GM23248 (cell line): ENCODE results near the gene RPL10A. TPM values are rescaled to one million over a fixed set of nuclear protein-coding genes. Genes with fewer than 3 reads are reported as not detected.
"Not testable (repeated sequence)": the region's sequence is repeated elsewhere in the genome, so short reads cannot be mapped to it uniquely, and the experiment has no call there.

ENCODE experiments used
- DNase-seq: peaks from one replicate; pipeline ENCODE4 v3.0.0-alpha.2; 2015
- H2AFZ ChIP-seq: fragments of 200-600 bp; sonication (generic); 2 replicates; pipeline ENCODE4 v1.6.1; 2016; ENCODE audit warnings: antibody characterized with exemption
- H3F3A ChIP-seq: fragments of 200-600 bp; sonication (generic); 2 replicates; pipeline ENCODE4 v1.6.1; 2016; ENCODE audit warnings: mild to moderate bottlenecking, antibody characterized with exemption, mixed run types; ENCODE audit not compliant: insufficient read depth
- H3K27ac ChIP-seq: fragments of 200-600 bp; sonication (generic); 2 replicates; pipeline ENCODE4 v1.5.1; 2016; ENCODE audit warnings: mild to moderate bottlenecking
- H3K27me3 ChIP-seq: fragments of 200-600 bp; sonication (generic); replicated peaks from 2 replicates; pipeline ENCODE4 v1.6.1; 2016; ENCODE audit warnings: mild to moderate bottlenecking; ENCODE audit not compliant: insufficient read depth
- H3K36me3 ChIP-seq: fragments of 200-600 bp; sonication (generic); 2 replicates; pipeline ENCODE4 v1.6.1; 2016; ENCODE audit warnings: low read depth, mild to moderate bottlenecking
- H3K4me1 ChIP-seq: fragments of 200-600 bp; sonication (generic); 2 replicates; pipeline ENCODE4 v1.6.1; 2016; ENCODE audit warnings: mild to moderate bottlenecking; ENCODE audit not compliant: insufficient read depth
- H3K4me2 ChIP-seq: fragments of 200-600 bp; sonication (generic); one replicate; pipeline ENCODE4 v1.6.1; 2016; ENCODE audit warnings: mild to moderate bottlenecking; ENCODE audit not compliant: unreplicated experiment
- H3K4me3 ChIP-seq: fragments of 200-600 bp; sonication (generic); 2 replicates; pipeline ENCODE4 v1.5.1; 2016; ENCODE audit warnings: mild to moderate bottlenecking
- H3K79me2 ChIP-seq: fragments of 200-600 bp; sonication (generic); 2 replicates; pipeline ENCODE4 v1.6.1; 2016; ENCODE audit warnings: mild to moderate bottlenecking; ENCODE audit not compliant: insufficient read depth
- H3K9ac ChIP-seq: fragments of 200-600 bp; sonication (generic); 2 replicates; pipeline ENCODE4 v1.6.1; 2016; ENCODE audit warnings: mild to moderate bottlenecking
- H3K9me2 ChIP-seq: fragments of 200-600 bp; sonication (generic); 2 replicates; pipeline ENCODE4 v1.6.1; 2016; ENCODE audit warnings: mixed run types, mild to moderate bottlenecking, moderate library complexity; ENCODE audit not compliant: insufficient read depth
- H3K9me3 ChIP-seq: fragments of 200-600 bp; sonication (generic); one replicate; pipeline ENCODE4 v1.6.1; 2017; ENCODE audit warnings: low read depth
- H4K20me1 ChIP-seq: fragments of 200-600 bp; sonication (generic); 2 replicates; pipeline ENCODE4 v1.6.0; 2016; ENCODE audit not compliant: insufficient read depth
- EZH2 ChIP-seq: fragments of 200-600 bp; sonication (generic); IDR thresholded peaks from 2 replicates; pipeline ENCODE4 v1.6.1; 2018; ENCODE audit warnings: antibody characterized with exemption, mild to moderate bottlenecking; ENCODE audit not compliant: insufficient read depth, poor library complexity, severe bottlenecking
- EZH2phosphoT487 ChIP-seq: fragments of 200-600 bp; sonication (generic); IDR thresholded peaks from 2 replicates; pipeline ENCODE4 v1.6.1; 2018; ENCODE audit warnings: antibody characterized with exemption, moderate library complexity, mild to moderate bottlenecking, low read depth; ENCODE audit not compliant: insufficient read depth
- WGBS, 2 experiments: methylation state at CpG; one replicate each; pipeline ENCODE4 v1.1.6; 2015 to 2017; ENCODE audit warnings: low lambda C conversion rate in 2 of 2, low coverage in 1 of 2; ENCODE audit errors: missing lambda C conversion rate in 2 of 2; 5-methylcytosine and 5-hydroxymethylcytosine counted together
- in situ Hi-C: fragments of 300-500 bp; cut with MboI; formaldehyde crosslinking; loops from 2 replicates; pipeline ENCODE4 v1.15.0; 2020
- polyA plus RNA-seq: library from polyadenylated mRNA; unstranded; fragments of >200 nt; fragmentation: Nextera tagmentation; extraction: Ambion mirVana; gene quantifications from 2 replicates; pipeline ENCODE4 v1.2.1, GENCODE V29; 2016
- total RNA-seq: library from RNA; depleted of rRNA; stranded (reverse); fragments of >200 nt; shearing (Covaris generic); gene quantifications from 2 replicates; pipeline ENCODE4 v1.2.3, GENCODE V29; 2014

Gene RPL10A
- total and polyA plus RNA-seq, 2 experiments from 2014 or later: 366 to 915 TPM

DNA sequence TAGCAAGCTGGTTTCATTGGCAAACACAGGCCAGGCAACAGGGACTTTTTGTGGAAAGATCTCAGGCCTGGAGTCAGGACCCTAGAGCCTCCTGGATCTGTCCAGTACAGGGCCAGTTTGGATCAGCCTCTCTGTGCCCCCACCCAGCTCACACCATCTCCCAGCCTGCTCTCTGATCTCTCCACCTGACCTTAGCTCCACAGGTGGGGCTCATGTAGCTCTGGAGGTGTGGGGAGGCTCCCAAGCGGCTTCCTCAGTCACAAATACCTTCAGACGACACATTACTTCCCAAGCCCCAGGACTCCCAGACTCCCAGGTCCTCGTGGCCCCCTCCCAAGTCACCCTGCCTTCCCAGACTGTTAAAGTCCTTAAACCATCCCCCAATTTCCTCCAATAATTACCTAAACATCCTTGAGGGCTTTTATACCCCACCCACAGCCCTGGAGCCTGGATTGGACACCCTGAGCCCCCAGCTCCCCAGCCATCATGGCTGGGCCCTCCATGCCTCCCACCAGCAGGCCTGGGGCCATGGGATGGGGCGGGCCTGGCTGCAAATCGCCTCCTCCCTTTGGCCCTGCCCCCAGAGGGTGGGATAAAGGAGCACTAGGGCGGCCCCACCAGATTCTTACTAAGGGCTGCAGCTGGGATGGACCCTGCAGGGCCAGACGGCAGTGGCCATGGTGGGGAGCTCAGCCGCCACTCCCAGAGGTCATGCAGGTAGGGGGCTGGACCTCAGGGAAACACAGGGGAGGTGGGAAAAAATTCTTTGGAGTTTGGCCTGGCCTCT is 31.9 kb upstream of the RPL10A start:
- Histone ChIP-seq H3K36me3 (no peaks in the 10 kb centered on the region), H4K20me1 (no peaks in the 10 kb centered on the region), H3K9me3 (no peaks in the 10 kb centered on the region), H3K4me1 (no peaks in the 10 kb centered on the region), H3K27ac (no peak overlapping the region), H3F3A (no peaks in the 10 kb centered on the region; the same call in 1 of the 2 replicates), H3K9ac (no peak overlapping the region), H3K4me3 (no peak overlapping the region), H3K4me2 (no peak overlapping the region), H3K27me3 (no peaks in the 10 kb centered on the region), H3K9me2 (no peaks in the 10 kb centered on the region), H2AFZ (no peak overlapping the region), H3K79me2 (no peaks in the 10 kb centered on the region)
- in situ Hi-C loops: no loop called here
- no peak for DNase-seq
- TF ChIP-seq EZH2 (no peak), EZH2phosphoT487 (no peak)
- 84 to 88% methylated on average over 8 of the region's 8 CpGs for WGBS, 2 experiments

GRCh38 chr6:35438378-35439065 is 29.7 kb upstream of the RPL10A start:
- H3K9ac ChIP-seq, H3K9me3 ChIP-seq, H3K36me3 ChIP-seq, H3K9me2 ChIP-seq, H3K27ac ChIP-seq, H3K27me3 ChIP-seq, H3F3A ChIP-seq, in situ Hi-C loops, DNase-seq, H3K4me2 ChIP-seq, H3K4me3 ChIP-seq, H3K79me2 ChIP-seq, H3K4me1 ChIP-seq, H4K20me1 ChIP-seq, H2AFZ ChIP-seq: not testable (repeated sequence)
- WGBS, 2 experiments: 95 to 96% methylated on average over 3 to 7 of the region's 7 CpGs

DNA sequence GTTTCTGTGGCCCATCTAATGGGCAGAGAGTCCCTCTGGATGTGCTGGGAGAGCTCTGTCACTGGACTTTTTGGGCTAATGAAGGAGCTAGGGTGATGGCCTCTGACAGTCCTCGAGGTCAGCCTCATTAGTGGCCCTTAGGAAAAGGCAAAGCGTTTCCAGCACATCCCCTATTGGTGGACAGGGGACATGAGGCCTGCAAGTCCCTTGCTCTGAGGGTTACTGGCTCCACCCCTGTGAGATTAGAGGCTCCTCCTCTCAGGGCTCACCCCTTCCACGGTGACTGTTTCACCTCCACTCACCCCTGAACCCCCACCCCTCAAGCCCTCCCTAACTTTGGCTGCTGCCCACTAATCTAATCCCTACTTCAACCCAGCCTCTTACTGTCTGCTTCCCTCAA is 28.9 kb upstream of the RPL10A start:
- no peak for TF ChIP-seq EZH2
- TF ChIP-seq EZH2phosphoT487: no peak
- Histone ChIP-seq H3K4me3 (no peak overlapping the region), H3K9ac (no peak overlapping the region), H3K27me3 (no peaks in the 10 kb centered on the region), H3K36me3 (no peaks in the 10 kb centered on the region), H3K4me2 (no peak overlapping the region), H3F3A (no peaks in the 10 kb centered on the region), H2AFZ (no peak overlapping the region), H4K20me1 (no peaks in the 10 kb centered on the region), H3K9me2 (no peaks in the 10 kb centered on the region), H3K79me2 (no peaks in the 10 kb centered on the region), H3K4me1 (no peaks in the 10 kb centered on the region), H3K9me3 (no peaks in the 10 kb centered on the region), H3K27ac (no peak overlapping the region)
- DNase-seq: no peak
- 30 to 50% methylated on average over 3 of the region's 3 CpGs for WGBS, 2 experiments
- in situ Hi-C loops: no loop called here

DNA sequence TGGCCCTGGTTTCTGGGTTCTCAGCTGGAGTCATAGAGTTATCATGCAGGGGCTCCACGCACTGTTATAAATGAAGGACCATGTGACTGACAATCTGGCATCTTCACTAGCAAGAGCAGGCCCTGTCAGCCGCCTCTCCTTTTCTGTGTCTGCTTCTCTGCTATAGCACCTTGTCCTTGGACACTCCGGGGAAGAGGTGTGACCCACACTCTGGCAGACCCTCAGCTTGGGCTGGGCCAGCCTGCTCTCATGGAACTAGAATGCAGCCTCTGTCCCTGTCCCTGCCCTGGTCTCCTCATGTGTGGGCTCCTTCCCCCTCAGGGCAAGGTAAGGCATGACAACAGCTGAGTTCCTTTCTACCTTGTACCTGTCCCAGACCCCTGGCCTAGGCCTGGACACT is 27.0 kb upstream of the RPL10A start:
- in situ Hi-C loops: no loop called here

More for the DNA sequence above, 27.0 kb upstream of the RPL10A start:
- Histone ChIP-seq H3K79me2 (no peaks in the 10 kb centered on the region), H4K20me1 (no peaks in the 10 kb centered on the region), H3K4me1 (no peaks in the 10 kb centered on the region), H3K9me3 (no peaks in the 10 kb centered on the region), H3K4me2 (no peak overlapping the region), H3K27ac (no peak overlapping the region), H3K9me2 (no peaks in the 10 kb centered on the region), H3K27me3 (no peaks in the 10 kb centered on the region), H3K9ac (no peak overlapping the region), H2AFZ (no peak overlapping the region), H3K36me3 (no peaks in the 10 kb centered on the region), H3K4me3 (no peak overlapping the region), H3F3A (no peaks in the 10 kb centered on the region)
- no peak for DNase-seq
- TF ChIP-seq EZH2phosphoT487: no peak
- TF ChIP-seq EZH2: no peak
- 77 to 79% methylated on average over 3 of the region's 3 CpGs for WGBS, 2 experiments
